GM19372 (cell line): ENCODE results near the gene TBX20.
"Not testable (repeated sequence)": the region's sequence is repeated elsewhere in the genome, so short reads cannot be mapped to it uniquely, and the experiment has no call there.

Experiments
- ATAC-seq: cut with Tn5 transposase; IDR thresholded peaks from one replicate; pipeline ENCODE4 v1.9.1; 2021; ENCODE audit warnings: mild to moderate bottlenecking, low read depth, moderate library complexity; ENCODE audit not compliant: unreplicated experiment

TBX20 gene

DNA sequence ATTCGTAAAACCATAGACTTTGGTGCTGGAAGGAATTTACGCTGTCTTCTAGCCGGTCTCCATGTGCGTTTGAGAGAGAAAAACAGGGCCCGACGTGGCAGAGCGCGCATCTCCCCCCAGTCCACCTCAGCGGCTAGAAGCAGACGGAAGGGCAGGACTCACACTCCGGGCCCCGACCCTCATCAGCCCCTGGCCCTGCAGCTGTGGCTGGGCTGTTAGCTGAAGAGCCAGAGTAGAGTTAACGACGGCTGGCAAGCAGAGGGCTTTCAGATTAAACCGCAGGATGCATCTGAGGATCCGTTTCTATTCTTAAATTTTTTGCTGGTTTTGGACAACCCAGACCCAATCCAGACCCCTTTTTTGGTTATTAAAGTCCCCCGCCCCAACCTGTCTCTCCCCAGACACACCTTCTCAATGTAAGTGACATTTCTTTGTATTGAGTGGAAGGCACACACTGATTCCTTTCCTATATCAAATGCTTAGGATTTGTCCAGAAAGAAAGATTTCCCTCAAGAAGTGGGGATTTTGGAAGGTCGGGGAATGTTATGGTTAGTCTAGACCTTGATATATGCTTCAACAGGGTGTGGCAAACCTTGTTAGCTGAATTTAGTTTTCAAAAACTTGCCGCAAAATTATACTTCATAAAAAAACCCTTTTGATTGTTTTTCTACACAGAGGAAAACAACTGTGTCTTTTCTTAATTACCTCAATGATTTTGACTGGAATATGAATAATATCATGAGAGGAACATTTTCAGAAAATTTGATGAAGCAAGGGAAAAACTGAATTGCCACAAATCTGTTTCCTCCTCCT lies 1.7 kb upstream of the TBX20 start:
- no peak for ATAC-seq

- no peak for ATAC-seq
Measured at GRCh38 chr7:35254496-35255442, 869 bp upstream of the TBX20 start.

DNA sequence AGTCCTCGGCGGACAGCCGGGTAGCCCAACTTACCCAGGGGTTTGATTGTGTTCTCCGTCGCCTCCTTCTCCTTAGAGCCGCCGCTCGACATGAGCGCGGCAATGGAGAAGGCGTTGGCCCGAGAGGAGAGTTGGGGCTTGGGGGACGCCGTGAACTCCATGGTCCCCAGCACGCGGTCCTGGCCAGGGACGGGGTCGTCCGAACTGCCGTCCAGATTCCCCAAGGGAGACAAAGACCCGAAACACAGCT lies 515 bp downstream of the TBX20 start:
- no peak for ATAC-seq

- no peak for ATAC-seq
Measured at GRCh38 chr7:35252612-35253459, 1.1 kb downstream of the TBX20 start.

DNA sequence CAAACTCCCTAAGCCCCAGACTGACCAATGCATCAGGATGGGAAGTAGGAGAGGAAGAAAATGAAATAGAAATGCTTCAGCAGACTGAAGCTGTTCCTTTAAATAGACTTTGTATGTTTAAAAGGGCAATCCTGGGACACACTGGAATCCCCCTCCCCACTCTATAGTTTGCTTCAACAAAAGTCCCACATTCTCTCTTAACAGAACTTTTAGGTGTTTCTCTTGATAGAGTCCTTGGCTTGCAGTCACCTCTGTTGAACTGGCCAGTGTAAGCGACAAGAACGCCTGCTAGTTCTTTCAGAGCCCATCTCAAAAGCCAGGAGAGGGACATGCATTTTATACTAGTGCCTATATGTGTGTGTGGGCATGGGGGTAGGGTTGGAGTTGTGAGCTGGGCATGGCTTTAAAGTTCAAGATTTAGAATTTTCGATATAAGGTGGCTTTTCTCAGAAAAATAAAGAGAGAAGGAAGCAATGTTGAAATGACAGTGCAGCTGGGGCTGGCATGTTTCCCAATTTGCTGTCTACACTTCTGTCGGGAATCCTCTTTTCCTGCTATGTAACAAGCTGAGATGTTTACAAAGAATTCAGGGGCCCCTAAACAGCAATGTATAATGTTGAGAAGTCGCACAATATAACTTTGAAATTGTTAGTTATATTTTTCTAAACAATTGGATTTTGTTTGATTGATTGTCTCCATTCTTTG lies 2.1 kb downstream of the TBX20 start:
- no peak for ATAC-seq

DNA sequence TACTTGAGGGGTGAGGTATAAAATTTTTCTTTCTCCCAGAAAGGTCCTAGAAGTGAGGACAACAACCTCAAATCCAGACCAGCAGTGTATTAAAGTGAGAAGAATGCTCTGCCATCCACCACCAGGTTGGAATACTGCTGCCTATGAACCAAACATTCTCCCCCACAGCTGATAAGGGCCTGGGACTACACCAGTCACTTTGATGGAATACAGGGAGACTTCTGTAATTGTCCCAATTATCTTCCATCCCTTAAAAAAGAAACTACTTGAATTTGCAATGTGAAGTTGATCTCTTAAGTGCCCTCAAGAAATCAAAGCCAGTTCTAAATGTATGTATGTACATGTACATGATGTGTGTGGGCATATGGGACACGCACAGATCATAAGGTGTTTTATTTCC lies 3.0 kb downstream of the TBX20 start:
- ATAC-seq = no peak

DNA sequence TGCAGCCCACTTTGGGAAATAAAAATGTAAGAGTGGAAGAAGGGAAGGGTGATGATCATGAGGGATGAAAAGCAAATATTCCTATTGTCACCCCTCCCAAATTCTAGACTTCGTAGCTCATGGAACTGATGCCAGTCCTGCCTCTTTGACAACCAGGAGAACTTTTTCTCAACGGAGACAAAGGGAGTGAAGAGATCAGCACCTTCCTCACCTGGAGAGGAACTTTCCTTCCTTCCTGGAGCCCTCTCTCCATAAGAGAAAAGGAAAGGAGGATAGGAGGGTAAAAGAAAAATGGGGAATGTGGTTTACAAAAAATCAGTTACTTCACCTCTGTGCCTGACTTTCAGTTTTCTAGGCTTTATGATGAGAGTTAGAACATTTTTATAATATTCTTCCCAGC lies 3.4 kb downstream of the TBX20 start:
- ATAC-seq = no peak

- ATAC-seq = no peak
Measured at GRCh38 chr7:35249537-35249907, 4.4 kb downstream of the TBX20 start.

DNA sequence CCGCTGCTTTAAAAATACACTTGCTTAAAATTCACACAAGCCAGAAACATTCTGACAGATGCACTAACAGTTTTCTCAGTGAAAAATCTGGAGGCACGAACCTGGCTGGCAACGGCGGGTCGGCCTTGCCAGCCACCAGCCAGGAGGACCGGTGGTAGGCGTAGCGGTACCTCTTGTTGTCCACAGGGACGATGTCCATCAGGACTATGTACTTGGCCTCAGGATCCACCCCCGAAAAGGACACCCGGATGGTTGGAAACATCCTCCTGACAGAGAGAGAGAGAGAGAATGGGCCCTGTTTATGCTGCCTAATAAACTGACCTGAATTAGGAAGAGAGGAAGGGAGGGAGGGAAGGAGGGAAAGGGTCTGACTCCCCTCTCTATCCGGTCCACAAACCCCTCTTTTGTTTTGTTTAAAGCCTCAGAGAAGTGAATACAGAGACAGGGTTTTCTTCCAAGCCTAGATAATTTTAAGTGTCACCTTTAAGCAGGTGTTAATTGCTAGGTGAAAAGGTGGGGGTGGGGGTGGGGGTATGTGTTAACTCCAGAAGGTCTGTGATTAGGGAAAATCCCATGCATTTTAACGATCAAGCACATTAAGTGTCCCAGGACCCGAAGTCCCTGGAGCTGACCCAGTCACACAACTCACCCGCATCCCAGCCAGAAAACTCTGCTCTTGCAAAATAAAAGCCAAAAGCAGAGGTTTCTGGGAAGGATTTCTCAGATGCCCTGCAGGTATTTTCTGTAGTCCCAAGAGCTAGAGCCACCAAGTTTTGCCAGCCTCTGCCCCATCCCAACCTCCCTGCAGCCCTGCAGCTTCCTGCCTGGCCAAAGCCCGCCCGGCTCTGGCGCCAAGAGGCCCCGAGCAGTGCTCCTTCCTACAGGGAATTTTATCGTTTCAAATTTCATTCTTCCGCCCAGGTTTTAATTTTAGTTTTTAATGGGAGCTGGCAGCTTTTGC lies 5.0 kb downstream of the TBX20 start:
- no peak for ATAC-seq

DNA sequence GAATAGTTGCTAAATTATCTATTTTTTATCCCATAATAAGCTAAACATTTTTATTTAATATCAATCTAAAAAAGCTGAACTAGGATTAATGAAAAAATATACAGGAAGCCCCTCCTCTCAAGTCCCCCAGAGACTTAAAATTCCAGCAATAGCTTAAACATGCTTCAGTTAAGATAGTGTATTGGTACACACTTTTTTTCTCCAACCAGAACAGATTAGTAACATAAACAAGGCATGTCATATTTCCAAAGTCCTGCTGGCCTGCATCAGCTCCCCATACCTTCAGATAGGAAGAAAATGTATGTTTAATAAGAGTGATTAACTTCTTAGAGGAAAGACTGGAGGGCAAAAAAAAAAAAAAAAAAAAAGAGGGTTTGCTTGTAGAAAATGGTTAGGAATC lies 7.1 kb downstream of the TBX20 start:
- no peak for ATAC-seq

DNA sequence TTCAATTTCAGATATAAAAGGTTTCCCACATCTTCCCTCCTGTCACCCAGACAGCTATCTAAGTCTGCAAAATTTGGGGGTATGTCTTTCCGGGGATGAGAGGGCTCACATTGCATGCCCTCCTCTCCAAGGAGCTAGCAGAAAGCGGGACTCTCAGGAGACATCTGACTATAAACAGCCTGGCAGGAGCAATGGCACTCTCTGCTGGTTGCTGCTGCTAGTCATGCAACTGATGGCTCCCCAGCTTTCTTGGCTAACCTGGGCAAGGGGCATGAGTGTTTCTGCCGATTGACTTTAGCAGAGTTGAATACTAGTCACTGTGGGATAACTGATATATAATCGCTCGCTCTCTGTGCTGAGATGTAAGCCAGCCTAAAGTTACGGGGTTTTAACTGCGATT lies 12.0 kb downstream of the TBX20 start:
- no peak for ATAC-seq

- ATAC-seq = no peak
Measured at GRCh38 chr7:35241436-35241835, 12.5 kb downstream of the TBX20 start.

GRCh38 chr7:35241008-35241407 lies 12.9 kb downstream of the TBX20 start:
- not testable (repeated sequence) for ATAC-seq

DNA sequence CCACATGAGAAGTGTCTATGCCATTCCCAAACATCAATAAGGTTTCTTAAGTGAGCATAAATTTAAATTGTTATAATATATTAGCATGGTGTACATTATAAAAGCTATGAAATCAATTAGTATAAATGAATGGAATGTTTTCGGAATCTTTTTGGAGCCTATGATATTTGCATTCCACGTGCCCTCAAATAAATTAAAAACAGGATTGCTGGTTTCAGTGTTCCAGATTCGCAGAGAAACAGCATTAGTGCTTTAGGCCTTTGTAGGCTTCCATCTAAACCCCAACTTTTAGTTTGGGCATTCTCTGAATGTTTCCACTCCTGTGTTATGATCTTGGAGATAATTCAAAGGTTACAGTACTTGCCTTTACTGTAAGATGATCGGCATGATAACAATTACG lies 15.4 kb downstream of the TBX20 start:
- not testable (repeated sequence) for ATAC-seq

GRCh38 chr7:35232994-35233393 lies 20.9 kb downstream of the TBX20 start:
- ATAC-seq = no peak

- ATAC-seq = not testable (repeated sequence)
Measured at GRCh38 chr7:35231221-35231620, 22.7 kb downstream of the TBX20 start.

DNA sequence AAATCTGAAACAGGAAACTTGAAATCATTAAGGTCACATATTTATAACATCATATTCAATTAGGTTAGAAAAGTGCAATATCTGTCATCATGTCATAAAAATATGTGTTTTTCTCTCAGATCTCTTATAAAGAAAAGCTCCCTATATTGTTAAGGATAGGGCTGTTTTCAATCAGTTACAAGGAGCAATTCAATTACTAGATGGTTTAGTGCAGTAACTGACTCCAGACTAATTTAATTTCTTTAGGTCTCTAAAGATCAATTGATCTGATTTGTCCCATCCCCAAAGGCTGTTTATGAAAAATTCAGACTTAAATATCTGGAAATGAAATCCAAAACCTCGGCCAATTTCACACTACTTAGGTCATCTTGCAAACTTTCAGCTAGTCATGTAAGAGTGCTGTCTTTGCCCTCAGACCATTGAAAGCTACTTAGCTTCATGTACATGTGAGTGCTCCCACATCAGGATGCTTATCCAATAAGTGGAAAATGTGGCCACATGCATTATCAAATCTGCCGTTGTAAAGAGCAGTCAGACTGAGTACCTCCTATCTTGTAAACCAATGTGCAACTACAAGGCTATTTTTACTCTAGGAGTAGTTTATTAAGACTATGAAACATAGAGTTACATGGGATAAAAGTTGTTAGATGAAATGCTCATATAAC lies 24.7 kb downstream of the TBX20 start:
- ATAC-seq = not testable (repeated sequence)

DNA sequence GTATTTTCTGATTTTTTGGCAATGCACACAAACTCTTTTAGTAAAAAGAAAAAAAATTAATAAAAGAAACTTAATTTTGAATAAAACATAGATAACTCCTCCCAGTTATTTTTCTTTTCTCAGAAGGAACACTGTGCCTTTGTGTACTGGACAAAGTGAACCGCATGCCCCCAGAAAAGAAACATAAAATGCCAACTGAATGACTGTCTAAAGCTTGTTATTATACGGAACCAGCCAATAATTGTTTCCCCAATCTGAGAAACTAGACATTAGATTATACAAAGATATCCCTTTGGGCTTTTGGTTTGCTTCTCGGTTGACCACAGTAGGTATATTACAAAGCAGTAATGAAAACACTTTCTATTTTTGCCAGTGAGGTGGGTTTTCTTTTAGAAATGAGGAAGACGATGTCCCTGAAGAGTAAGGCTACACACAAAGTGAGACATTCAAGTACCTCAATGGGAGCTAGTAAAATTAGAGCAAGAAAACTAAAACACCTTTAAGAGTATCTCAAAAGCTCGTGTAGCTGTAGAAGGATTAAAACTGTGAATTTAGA lies 25.3 kb downstream of the TBX20 start:
- not testable (repeated sequence) for ATAC-seq
